ENCODE results near the gene KLHL7. TPM values are rescaled to one million over a fixed set of nuclear protein-coding genes. Genes with fewer than 3 reads are reported as not detected.

KLHL7 gene
- total RNA-seq, 1 experiment from 2014 or later, result 20.6 TPM

DNA sequence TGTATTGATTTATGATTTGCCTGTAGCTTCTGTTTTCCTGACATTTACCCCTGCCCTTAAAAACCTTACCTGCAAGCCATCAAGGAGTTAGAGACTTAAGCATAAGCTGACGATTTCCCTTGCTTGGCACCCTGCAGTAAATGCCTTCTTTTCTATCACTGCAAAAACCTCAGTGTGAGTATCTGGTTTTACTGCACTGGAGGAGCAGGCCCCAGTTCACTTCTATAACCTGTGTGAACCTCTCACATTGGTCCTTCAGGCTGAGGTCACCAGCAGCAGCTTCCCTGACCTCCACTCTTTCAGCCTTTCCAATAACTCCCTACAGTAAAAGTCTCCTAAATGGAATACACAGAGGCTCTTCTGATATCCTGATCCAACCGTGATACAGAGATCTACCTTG is 106.8 kb downstream of the KLHL7 start (continued):
- TF ChIP-seq RAD21 (IDR thresholded peaks at IDR 0.05; ENCODE audit: low read depth) (no peak), POLR2A (IDR thresholded peaks at IDR 0.05; ENCODE audit: borderline replicate concordance, extremely low read depth, insufficient read depth, insufficient read length) (no peak), MAX (IDR thresholded peaks at IDR 0.05) (no peak), ZNF274 (IDR thresholded peaks at IDR 0.05; ENCODE audit: low read depth, low read length) (no peak), ZFX (IDR thresholded peaks at IDR 0.05) (no peak)

- no TSS peak for BruUV-seq (replicated peaks)
- H3K36me3 ChIP-seq (ENCODE audit: control insufficient read depth in 1 of 2, insufficient read depth in 2 of 2, low read length in 2 of 2), result no peaks in the 10 kb centered on the region
- no peak overlapping the region for H3K4me3 ChIP-seq (replicated peaks in 1 of 2; ENCODE audit: low read depth in 1 of 2, low read length in 2 of 2)
- POLR2A ChIA-PET, result no interaction called here
- H3K9ac ChIP-seq (ENCODE audit: low read length), result no peak overlapping the region
- no peaks in the 10 kb centered on the region for H4K20me1 ChIP-seq (ENCODE audit: insufficient read depth)
- H3K79me2 ChIP-seq (ENCODE audit: insufficient read depth, low read length), result no peaks in the 10 kb centered on the region
- ATAC-seq, result no peak
- no peaks in the 10 kb centered on the region for H3K4me1 ChIP-seq (ENCODE audit: control insufficient read depth in 1 of 2, insufficient read depth in 2 of 2, low read length in 2 of 2)
- CTCF ChIA-PET, result no interaction called here
- no peak overlapping the region for H3K4me2 ChIP-seq (ENCODE audit: low read length)
- no peaks in the 10 kb centered on the region for H3K9me3 ChIP-seq (ENCODE audit: control insufficient read depth in 1 of 2, insufficient read depth in 1 of 2, low read depth in 1 of 2, low read length in 2 of 2)
- TF ChIP-seq SP1 (IDR thresholded peaks at IDR 0.05; ENCODE audit: low read depth) (no peak), POLR2AphosphoS5 (IDR thresholded peaks at IDR 0.05; ENCODE audit: low read depth, low read length) (no peak), CEBPB (IDR thresholded peaks at IDR 0.05; ENCODE audit: low read depth) (no peak), CBX3 (IDR thresholded peaks at IDR 0.05; ENCODE audit: low read depth) (no peak), ATF3 (IDR thresholded peaks at IDR 0.05) (no peak), FOSL1 (IDR thresholded peaks at IDR 0.05; ENCODE audit: low read depth) (no peak), EZH2 (IDR thresholded peaks at IDR 0.05) (no peak), SIN3A (IDR thresholded peaks at IDR 0.05; ENCODE audit: low read depth) (no peak)
- H3K9me2 ChIP-seq (ENCODE audit: insufficient read depth), result no peaks in the 10 kb centered on the region
- RAD21 ChIA-PET (ENCODE audit: low non-redundant PET in 1 of 2, low total read pairs in 2 of 2, uncharacterized antibody in 2 of 2, unreplicated experiment in 2 of 2), result no interaction called here
- no peaks in the 10 kb centered on the region for H3K27me3 ChIP-seq (ENCODE audit: insufficient read depth, low read length)
- intact Hi-C loops (cut with micrococcal nuclease), result no loop called here
- no peak overlapping the region for H3K27ac ChIP-seq (ENCODE audit: low read depth, low read length)
- DNase-seq (ENCODE audit: low read depth, low spot score), result no peak
- H2AFZ ChIP-seq (ENCODE audit: low read depth, low read length, poor library complexity, severe bottlenecking), result no peak overlapping the region
Observed at GRCh38 chr7:23212841-23213240, 107.3 kb downstream of the KLHL7 start.

Data from HCT116 (cell line).